ENCODE results near the gene RAB8B. TPM values are rescaled to one million over a fixed set of nuclear protein-coding genes. Genes with fewer than 3 reads are reported as not detected.

The RAB8B gene
- 8.7 TPM for total RNA-seq
- long read RNA-seq, full-length matches to known transcripts: 4 of 4 reads
- long read RNA-seq, partial matches to known transcripts: 0 of 4 reads
- long read RNA-seq, other reads (novel, unspliced or antisense): 0 of 4 reads

- intact Hi-C loops (cut with DNase I): loop anchor here (5.0 to 10.0 kb wide), 2 partner anchors 88 to 216 kb away; partner anchors contain the start of gene APH1B
These were observed at the start of gene RAB8B for GRCh38 chr15:63188926-63189871. Gene RAB8B, plus strand, starts transcription at chr15:63189606. Its CDS starts 19 bp downstream, at chr15:63189625.

GRCh38 chr15:63140936-63141335, 48.5 kb upstream of the RAB8B start:
- no peak for DNase-seq (ENCODE audit: low spot score)

More at GRCh38 chr15:63188926-63189871, at the start of gene RAB8B:
- peak; percentile 99 for DNase-seq (ENCODE audit: low spot score)

GRCh38 chr15:63145426-63145825, 44.0 kb upstream of the RAB8B start:
- no peak for DNase-seq (ENCODE audit: low spot score)
- intact Hi-C loops (cut with DNase I): no loop called here

More at GRCh38 chr15:63140936-63141335, 48.5 kb upstream of the RAB8B start:
- intact Hi-C loops (cut with DNase I): no loop called here

DNA sequence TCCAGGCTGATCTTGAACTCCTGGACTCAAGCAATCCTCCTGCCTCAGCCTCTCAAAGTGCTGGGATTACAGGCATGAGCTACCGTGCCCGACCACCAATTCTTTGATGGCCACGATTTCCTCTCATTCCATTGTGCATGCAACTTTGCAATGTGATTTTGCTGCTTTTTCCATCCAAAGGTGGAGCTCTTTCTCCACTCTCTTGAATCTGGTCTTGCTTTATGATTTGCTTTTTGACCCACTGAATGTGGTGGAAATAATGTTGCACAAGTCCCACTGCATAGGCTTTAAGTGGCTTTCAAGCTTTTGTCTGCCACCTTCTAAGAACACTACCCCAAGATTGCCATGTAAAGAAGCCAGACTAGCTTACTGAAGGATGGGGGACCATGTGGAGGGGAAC, 42.7 kb upstream of the RAB8B start:
- DNase-seq (ENCODE audit: low spot score): no peak
- intact Hi-C loops (cut with DNase I): no loop called here

DNA sequence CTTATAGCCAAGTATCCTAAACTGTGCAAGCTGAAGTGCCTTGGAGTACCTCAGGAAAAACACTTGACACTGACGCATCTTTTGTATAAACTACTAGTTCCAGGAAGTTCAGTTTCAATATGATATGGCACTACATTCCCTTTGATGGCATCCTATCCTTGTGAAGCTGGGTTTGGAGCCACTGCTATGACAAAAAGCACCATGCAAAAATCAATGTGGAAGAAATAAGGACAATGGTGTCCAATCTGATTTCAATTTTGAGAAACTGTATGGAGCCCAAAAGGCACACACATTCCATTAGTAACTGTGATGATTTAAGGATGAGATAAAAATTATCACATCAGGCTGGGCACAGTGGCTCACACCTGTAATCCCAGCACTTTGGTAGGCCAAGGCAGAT, 37.7 kb upstream of the RAB8B start:
- no peak for DNase-seq (ENCODE audit: low spot score)
- intact Hi-C loops (cut with DNase I): loop anchor here (10.0 kb wide), 1 partner anchor 97 kb away; no protein-coding TSS in a partner anchor

DNA sequence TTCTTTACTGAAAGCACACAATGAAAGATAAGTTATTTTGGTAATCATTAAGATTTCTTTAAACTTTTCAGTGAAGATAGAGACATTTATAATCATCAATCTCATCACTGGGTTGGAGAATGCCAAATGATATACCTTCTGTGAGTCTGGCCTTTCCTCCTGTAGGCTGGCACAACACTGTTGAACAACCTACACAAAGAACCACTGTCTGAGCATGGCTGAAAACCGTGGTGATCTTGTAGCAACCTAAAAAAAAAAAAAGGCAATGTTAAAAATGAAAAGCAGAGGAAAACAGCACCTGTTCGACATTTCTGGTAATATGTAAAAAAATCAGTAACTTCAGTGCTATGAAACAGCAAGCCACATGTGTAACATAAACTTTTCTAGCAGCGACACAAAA, 33.9 kb upstream of the RAB8B start:
- DNase-seq (ENCODE audit: low spot score): no peak
- intact Hi-C loops (cut with DNase I): loop anchor here (5.0 to 10.0 kb wide), 2 partner anchors 101 to 122 kb away; partner anchors contain the start of gene APH1B

- no peak for DNase-seq (ENCODE audit: low spot score)
- intact Hi-C loops (cut with DNase I): loop anchor here (5.0 to 10.0 kb wide), 2 partner anchors 101 to 121 kb away; partner anchors contain the start of gene APH1B
These were observed 33.2 kb upstream of the RAB8B start for GRCh38 chr15:63156086-63156710.

GRCh38 chr15:63156755-63157117, 32.7 kb upstream of the RAB8B start:
- DNase-seq (ENCODE audit: low spot score): peak; percentile 79
- intact Hi-C loops (cut with DNase I): loop anchor here (5.0 to 10.0 kb wide), 2 partner anchors 102 to 121 kb away; partner anchors contain the start of gene APH1B

DNA sequence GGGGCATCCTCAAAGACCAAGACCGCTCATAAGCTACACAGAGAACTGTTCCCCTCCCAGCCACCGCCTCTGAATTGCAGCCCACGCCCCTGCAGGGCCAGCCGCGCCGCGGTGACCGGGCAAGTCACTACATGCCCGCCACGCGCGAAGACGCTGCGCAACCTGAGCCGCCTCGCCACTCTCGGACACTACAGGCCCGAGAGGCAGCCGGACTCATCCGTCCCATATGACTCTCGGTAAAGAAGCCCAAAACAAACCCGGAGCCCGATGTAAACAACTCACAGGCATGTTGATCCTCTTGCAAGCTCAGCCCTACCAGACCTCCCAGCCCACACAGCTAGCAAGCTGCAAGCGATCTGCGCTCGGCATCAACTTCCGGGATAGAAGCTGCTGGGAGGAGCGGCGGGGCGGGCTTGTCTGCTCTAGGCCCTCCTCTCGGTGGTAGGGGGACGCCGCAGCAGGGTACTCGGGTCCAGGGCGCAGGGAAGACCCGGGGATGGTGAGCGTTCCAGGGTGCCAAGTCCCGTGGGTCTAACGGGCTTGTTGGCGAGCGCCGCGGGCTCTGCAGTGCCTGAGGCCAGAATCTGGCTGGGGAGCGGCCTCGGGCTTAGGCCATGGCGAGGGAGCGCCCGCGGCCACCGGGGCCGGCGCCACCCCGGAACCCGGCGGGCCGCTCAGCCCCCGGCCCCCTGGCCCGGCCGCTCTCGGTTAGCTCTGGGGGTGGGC, 32.1 kb upstream of the RAB8B start, which contains the start of gene RPS27L:
Gene RPS27L (minus strand): TSS at position 360 of the 726 bp plus-strand sequence. CDS start 72 bp downstream, at position 288.
- intact Hi-C loops (cut with DNase I): loop anchor here (5.0 to 10.0 kb wide), 2 partner anchors 102 to 120 kb away; partner anchors contain the start of gene APH1B

DNA sequence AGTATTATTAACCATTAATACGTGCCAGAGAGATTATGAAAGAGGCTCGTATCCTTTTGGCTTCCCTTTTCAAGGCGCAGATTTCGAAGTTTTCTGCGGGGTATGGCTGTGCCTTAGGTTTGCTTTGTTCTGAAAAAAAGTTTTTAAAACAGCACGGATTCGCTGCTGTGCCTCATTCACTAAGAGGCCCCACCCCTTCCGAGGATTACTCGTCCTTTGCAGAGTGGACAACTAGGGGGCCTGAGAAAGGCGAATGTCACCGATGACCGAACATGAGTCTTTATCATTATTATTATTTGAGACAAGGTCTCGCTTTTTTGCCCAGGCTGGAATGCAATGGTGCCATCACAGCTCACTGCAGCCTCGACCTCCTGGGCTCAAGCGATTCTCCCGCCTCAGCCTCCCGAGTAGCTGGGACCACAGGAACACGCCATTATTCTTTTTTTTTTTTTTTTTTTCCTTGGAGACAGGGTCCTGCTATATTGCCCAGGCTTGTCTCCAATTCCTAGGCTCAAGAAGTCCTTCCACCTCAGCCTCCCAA, 31.4 kb upstream of the RAB8B start:
- DNase-seq (ENCODE audit: low spot score): no peak
- intact Hi-C loops (cut with DNase I): loop anchor here (5.0 to 10.0 kb wide), 2 partner anchors 103 to 119 kb away; partner anchors contain the start of gene APH1B

More for the DNA sequence above, 32.1 kb upstream of the RAB8B start, which contains the start of gene RPS27L:
- peak; percentile 97 for DNase-seq (ENCODE audit: low spot score)

DNA sequence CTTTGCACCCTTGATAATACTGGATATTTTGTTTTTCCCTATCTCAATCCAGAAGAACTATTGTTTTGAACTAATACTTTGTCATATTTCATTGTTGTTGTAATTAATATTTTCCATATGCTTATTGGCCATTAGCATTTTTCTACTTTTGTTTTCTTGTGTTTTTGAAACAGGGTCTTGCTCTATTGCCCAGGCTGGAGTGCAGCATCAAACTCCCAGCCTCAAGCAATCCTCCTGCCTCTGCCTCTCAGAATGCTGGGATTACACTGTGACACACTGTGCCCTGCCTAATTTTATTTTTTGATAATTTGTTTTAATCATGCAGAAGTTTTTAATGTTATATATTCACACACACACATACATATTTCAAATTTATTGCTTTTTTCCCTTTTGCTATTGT, 28.8 kb upstream of the RAB8B start:
- no peak for DNase-seq (ENCODE audit: low spot score)
- intact Hi-C loops (cut with DNase I): no loop called here

DNA sequence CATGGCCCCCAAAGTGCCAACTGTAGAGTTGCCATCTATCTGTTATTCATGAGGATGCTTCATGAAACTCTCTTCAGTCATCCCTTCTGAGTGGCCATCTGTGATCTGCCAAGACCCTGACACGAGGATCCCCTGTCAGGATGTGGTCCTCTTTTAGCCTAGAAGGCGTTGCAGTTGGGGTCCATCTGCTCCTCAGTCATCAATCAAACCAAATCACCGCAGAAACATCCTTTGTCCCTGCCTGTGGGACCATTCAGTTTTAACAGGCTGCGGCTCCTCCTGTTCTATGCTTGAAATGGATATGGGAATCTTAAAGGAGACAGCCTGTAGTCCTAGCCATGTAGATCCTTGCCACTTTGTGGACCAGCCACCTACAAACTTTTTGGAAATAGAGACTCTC, 26.2 kb upstream of the RAB8B start:
- DNase-seq (ENCODE audit: low spot score): no peak
- intact Hi-C loops (cut with DNase I): no loop called here

GRCh38 chr15:63165166-63165859, 24.1 kb upstream of the RAB8B start:
- DNase-seq (ENCODE audit: low spot score): no peak
- intact Hi-C loops (cut with DNase I): no loop called here

DNA sequence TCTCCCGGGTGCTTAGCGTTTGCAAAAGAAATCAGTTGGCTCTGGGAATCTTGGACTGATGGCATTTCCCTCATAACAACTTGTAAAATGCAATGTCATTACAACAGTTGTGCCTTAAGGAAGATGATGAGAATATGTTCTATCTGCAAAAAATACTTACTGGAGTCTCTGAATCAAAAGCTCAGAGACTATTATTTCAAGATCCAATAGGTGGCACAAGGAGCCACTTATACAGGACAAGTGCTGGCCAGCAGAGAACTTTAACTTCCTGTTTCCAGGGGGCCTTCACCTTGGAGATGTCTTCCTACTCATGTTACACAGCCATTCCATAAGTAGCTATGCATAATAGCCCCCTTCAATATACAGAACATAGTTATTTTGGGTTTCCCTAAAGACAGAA, 23.2 kb upstream of the RAB8B start:
- DNase-seq (ENCODE audit: low spot score): no peak
- intact Hi-C loops (cut with DNase I): no loop called here

GRCh38 chr15:63169788-63170187, 19.6 kb upstream of the RAB8B start:
- intact Hi-C loops (cut with DNase I): no loop called here
- no peak for DNase-seq (ENCODE audit: low spot score)

DNA sequence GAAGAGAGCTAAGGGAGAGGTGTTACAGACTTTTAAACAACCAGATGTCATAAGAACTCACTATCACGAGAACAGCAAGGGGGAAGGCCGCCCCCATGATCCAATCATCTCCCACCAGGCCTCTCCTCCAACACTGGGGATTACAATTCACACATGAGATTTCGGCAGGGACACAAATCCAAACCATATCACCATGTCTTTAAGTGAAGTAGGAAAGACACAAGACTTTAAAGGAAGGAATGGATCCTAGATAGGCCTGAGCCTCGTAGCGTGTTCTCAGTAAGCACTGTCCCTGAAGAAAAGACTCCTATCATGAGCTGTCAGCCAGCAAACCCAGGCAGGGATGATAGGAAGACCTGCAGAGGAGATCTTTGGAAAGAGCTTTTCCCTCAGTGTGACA, 17.0 kb upstream of the RAB8B start:
- intact Hi-C loops (cut with DNase I): no loop called here

DNA sequence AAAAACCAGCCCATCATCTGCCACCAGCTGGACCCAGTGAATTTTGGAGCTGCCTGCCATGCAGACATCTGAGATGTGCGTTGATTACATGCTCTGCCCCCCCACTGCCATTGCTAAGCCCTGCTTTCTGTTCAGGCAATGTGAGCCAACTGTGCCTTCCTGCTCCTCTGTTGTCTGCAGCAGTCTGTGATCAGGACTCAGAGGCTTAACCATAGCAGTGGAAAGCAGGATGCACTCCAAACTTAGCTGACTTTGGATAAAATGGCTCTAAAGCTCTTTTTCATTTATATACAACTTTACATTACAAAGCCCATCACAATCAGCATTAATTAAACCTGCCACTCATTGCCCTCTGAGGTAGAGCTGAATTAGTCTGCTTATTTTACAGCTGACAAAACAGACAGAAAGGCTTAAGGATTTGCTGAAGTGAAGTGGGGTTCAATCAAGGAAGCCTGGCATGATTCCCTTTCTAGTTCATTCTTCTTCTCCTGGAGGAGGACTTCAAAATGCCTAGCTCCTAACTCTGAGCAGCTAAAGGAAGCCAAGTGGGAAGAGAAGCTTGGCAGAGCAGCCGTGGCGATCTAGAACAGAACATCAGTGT, 16.5 kb upstream of the RAB8B start:
- DNase-seq (ENCODE audit: low spot score): no peak
- intact Hi-C loops (cut with DNase I): no loop called here

More for the DNA sequence above, 17.0 kb upstream of the RAB8B start:
- DNase-seq (ENCODE audit: low spot score): no peak

DNA sequence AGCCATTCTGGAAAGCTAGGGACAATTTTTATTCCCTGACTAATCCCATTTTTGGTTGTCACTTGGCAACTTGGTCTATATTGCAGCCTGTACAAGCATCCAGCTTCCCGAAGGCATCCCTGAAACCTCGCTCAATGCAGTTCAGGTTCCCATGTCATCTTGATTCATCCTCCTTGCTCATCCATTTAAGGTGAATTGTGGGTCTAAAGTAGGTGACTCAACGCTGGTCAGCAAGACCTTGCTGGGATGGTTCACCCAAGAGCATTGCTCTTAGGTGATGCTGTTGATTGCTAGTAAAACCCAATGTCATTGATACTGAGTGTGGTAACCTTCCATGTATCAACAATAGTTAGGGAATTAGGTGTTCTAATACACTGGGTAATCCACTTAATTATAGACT, 13.1 kb upstream of the RAB8B start:
- DNase-seq (ENCODE audit: low spot score): no peak
- intact Hi-C loops (cut with DNase I): no loop called here

Data from cardiac septum (tissue), 1 donor.